C4-2B (cell line): ENCODE results near the gene SOX1.

Source experiments
- CTCF ChIP-seq: fragments of 450-650 bp; conservative IDR thresholded peaks from 2 replicates; pipeline ENCODE4 v1.5.1; 2017; ENCODE audit warnings: mild to moderate bottlenecking
- ZFX ChIP-seq: fragments of 450-650 bp; IDR thresholded peaks from 2 replicates; pipeline ENCODE4 v1.6.1; 2017

DNA sequence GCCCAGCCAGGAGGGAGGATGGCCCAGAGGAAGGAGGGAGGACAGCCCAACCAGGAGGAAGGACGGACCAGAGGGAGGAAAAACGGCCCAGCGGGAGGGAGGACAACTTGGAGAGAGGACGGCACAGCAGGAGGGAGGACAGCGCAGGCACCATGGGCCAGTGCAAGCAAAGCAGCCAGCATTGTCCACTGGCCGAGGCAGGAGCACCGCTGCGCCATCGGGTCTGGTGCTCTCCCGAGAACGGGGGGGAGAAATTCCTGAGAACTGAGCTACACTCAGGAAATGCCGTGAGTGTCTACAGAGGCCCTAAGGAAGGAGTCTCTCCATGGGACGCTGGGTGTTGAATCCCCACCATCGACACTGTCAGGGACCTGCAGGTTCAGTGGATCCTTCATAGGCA lies 38.5 kb upstream of the SOX1 start:
- no peak for TF ChIP-seq CTCF
- TF ChIP-seq ZFX: no peak
